ENCODE results near the gene PRR15. TPM values are rescaled to one million over a fixed set of nuclear protein-coding genes. Genes with fewer than 3 reads are reported as not detected.

PRR15 gene
- total and polyA plus RNA-seq, 2 of the 4 experiments (the other 2 are of a cell fraction), result not detected

GRCh38 chr7:29597266-29597665, 33.6 kb downstream of the PRR15 start:
- H2BK5ac ChIP-seq (ENCODE audit: low read depth, low read length, poor library complexity, severe bottlenecking), result no peak overlapping the region
- WGBS, 2 experiments (ENCODE audit: extremely low coverage in 2 of 2, insufficient read length in 1 of 2), result no CpG with 5 or more reads among the region's 2 CpGs
- H3K4me1 ChIP-seq (ENCODE audit: control insufficient read depth, insufficient read depth, low read length), result no peaks in the 10 kb centered on the region
- no peak overlapping the region for H3K4ac ChIP-seq (ENCODE audit: low read depth, low read length)
- H3K79me1 ChIP-seq (ENCODE audit: low read depth in 1 of 2, low read length in 2 of 2), result no peaks in the 10 kb centered on the region
- no peak overlapping the region for H3K27ac ChIP-seq (ENCODE audit: insufficient read depth, low read length)
- no peak overlapping the region for H3K4me2 ChIP-seq (ENCODE audit: low read depth, low read length)
- H4K20me1 ChIP-seq (ENCODE audit: insufficient read depth, low read length), result no peaks in the 10 kb centered on the region
- no peak for DNase-seq
- TF ChIP-seq CEBPB (IDR thresholded peaks at IDR 0.05; ENCODE audit: low read depth, low read length) (no peak), MAFK (IDR thresholded peaks at IDR 0.05; ENCODE audit: low read depth, low read length) (no peak), RFX5 (IDR thresholded peaks at IDR 0.05; ENCODE audit: low read depth, low read length) (no peak), POLR2A (IDR thresholded peaks at IDR 0.05; ENCODE audit: low read depth, low read length) (no peak), SMC3 (IDR thresholded peaks at IDR 0.05; ENCODE audit: low read depth, low read length) (no peak), NFE2L2 (IDR thresholded peaks at IDR 0.05; ENCODE audit: low read depth, low read length) (no peak), MXI1 (IDR thresholded peaks at IDR 0.05; ENCODE audit: borderline replicate concordance, low read depth, low read length) (no peak), CHD1 (IDR thresholded peaks at IDR 0.05; ENCODE audit: low read depth, low read length) (no peak), RCOR1 (IDR thresholded peaks at IDR 0.05; ENCODE audit: insufficient replicate concordance, low read length) (no peak)
- intact Hi-C loops (cut with micrococcal nuclease), result no loop called here
- H4K8ac ChIP-seq (ENCODE audit: low read depth in 2 of 2, low read length in 2 of 2), result no peak overlapping the region
- no peak overlapping the region for H3K4me3 ChIP-seq (ENCODE audit: insufficient read depth, low read depth, low read length)
- CTCF ChIA-PET, result no interaction called here
- no peak overlapping the region for H2BK120ac ChIP-seq (ENCODE audit: low read depth, low read length)
- dilution Hi-C loops (cut with HindIII; ENCODE audit: low sequenced_read_pairs, unreplicated experiment), result no loop called here
- H4K91ac ChIP-seq (ENCODE audit: insufficient read depth, low read depth, low read length), result no peak overlapping the region
- no peaks in the 10 kb centered on the region for H3K9me1 ChIP-seq (ENCODE audit: insufficient read depth, low read length)
- H2BK15ac ChIP-seq (ENCODE audit: low read depth, low read length), result no peak overlapping the region
- no peak overlapping the region for H3K18ac ChIP-seq (ENCODE audit: low read depth, low read length)
- no peaks in the 10 kb centered on the region for H3K27me3 ChIP-seq (ENCODE audit: control insufficient read depth, insufficient read depth, low read length)
- H2BK20ac ChIP-seq (ENCODE audit: low read depth, low read length), result no peak overlapping the region
- ATAC-seq (ENCODE audit: low read depth), result no peak
- POLR2A ChIA-PET (ENCODE audit: unreplicated experiment), result no interaction called here
- no TSS peak for BruUV-seq (replicated peaks)
- in situ Hi-C loops (cut with MboI; ENCODE audit: low sequenced_read_pairs), result no loop called here
- no peak overlapping the region for H3K56ac ChIP-seq (ENCODE audit: extremely low read depth, insufficient read depth, low read length)
- no peaks in the 10 kb centered on the region for H3K36me3 ChIP-seq (ENCODE audit: control insufficient read depth, insufficient read depth, low read length)
- H2AFZ ChIP-seq (replicated peaks; ENCODE audit: low read length, poor library complexity), result no peak overlapping the region
- H2AK9ac ChIP-seq (replicated peaks; ENCODE audit: low read depth, low read length, poor library complexity), result no peak overlapping the region
- H3K9me3 ChIP-seq (ENCODE audit: control insufficient read depth, insufficient read depth, low read length), result no peaks in the 10 kb centered on the region
- no peak overlapping the region for H2AK5ac ChIP-seq (ENCODE audit: low read depth, low read length)
- H3K23ac ChIP-seq (ENCODE audit: low read depth, low read length), result no peak overlapping the region
- no peak overlapping the region for H3K14ac ChIP-seq (replicated peaks; ENCODE audit: low read depth, low read length)
- H3K9ac ChIP-seq (ENCODE audit: low read depth, low read length), result no peak overlapping the region
- H4K5ac ChIP-seq (ENCODE audit: low read depth, low read length), result no peak overlapping the region
